Dermis microvascular lymphatic vessel endothelial cell (primary cell): Measurements from ENCODE around the gene C7orf25. TPM values are rescaled to one million over a fixed set of nuclear protein-coding genes. Genes with fewer than 3 reads are reported as not detected.
"Not testable (repeated sequence)": the region's sequence is repeated elsewhere in the genome, so short reads cannot be mapped to it uniquely, and the experiment has no call there.

Experiments
- DNase-seq, 2 donors: peaks; one replicate each; pipeline versions ENCODE4 v3.0.0 to v3.0.0-alpha.2; 2010; ENCODE audit warnings: low read depth in 2 of 2
- total RNA-seq: library from RNA; depleted of rRNA; stranded (reverse); fragments of >200 nt; gene quantifications from 2 replicates; pipeline ENCODE4 v1.2.1, GENCODE V29; 2014

Gene C7orf25
- total RNA-seq, 1 donor from 2014 or later, result 2.6 TPM

- DNase-seq, result no peak
Measured at GRCh38 chr7:42929449-42929848, 17.6 kb upstream of the C7orf25 start.

- DNase-seq, result no peak
Measured at GRCh38 chr7:42928754-42929153, 16.9 kb upstream of the C7orf25 start.

- no peak for DNase-seq
Measured at GRCh38 chr7:42926204-42926603, 14.3 kb upstream of the C7orf25 start.

- no peak for DNase-seq
Measured at GRCh38 chr7:42925630-42926029, 13.8 kb upstream of the C7orf25 start.

GRCh38 chr7:42924223-42924838, 12.5 kb upstream of the C7orf25 start:
- no peak for DNase-seq

GRCh38 chr7:42922017-42922753, 10.3 kb upstream of the C7orf25 start:
- no peak for DNase-seq

GRCh38 chr7:42915356-42915755, 3.5 kb upstream of the C7orf25 start:
- no peak for DNase-seq

- peak in 1 of 2 donors; percentile 49 for DNase-seq
Measured at GRCh38 chr7:42914421-42915045, 2.7 kb upstream of the C7orf25 start.

- no peak for DNase-seq
Measured at GRCh38 chr7:42914009-42914408, 2.1 kb upstream of the C7orf25 start.

GRCh38 chr7:42913591-42913990, 1.7 kb upstream of the C7orf25 start:
- no peak for DNase-seq

- no peak for DNase-seq
Measured at GRCh38 chr7:42910306-42910705, 1.6 kb downstream of the C7orf25 start.

- DNase-seq, result no peak
Measured at GRCh38 chr7:42907316-42907715, 4.6 kb downstream of the C7orf25 start.

- no peak for DNase-seq
Measured at GRCh38 chr7:42906181-42906580, 5.7 kb downstream of the C7orf25 start.

- no peak for DNase-seq
Measured at GRCh38 chr7:42902331-42902730, 9.5 kb downstream of the C7orf25 start.

GRCh38 chr7:42900842-42901241, 11.0 kb downstream of the C7orf25 start:
- no peak for DNase-seq

GRCh38 chr7:42893346-42894240, 18.3 kb downstream of the C7orf25 start:
- DNase-seq, result no peak

GRCh38 chr7:42886893-42887505, 24.9 kb downstream of the C7orf25 start:
- DNase-seq, result no peak

GRCh38 chr7:42886129-42886528, 25.7 kb downstream of the C7orf25 start:
- peak in 1 of 2 donors; percentile 17 for DNase-seq

- not testable (repeated sequence) for DNase-seq
Measured at GRCh38 chr7:42885183-42885582, 26.7 kb downstream of the C7orf25 start.

- DNase-seq, result no peak
Measured at GRCh38 chr7:42883950-42884349, 27.9 kb downstream of the C7orf25 start.

GRCh38 chr7:42880392-42880791, 31.5 kb downstream of the C7orf25 start:
- DNase-seq, result no peak
